HepG2 (cell line): ENCODE measurements around the gene NDUFA8. TPM values are rescaled to one million over a fixed set of nuclear protein-coding genes. Genes with fewer than 3 reads are reported as not detected.
A peak's percentile ranks its signal among the peaks of the same experiment; 100 is the strongest.

Source experiments
- ATRX ChIP-seq: sonication (generic); formaldehyde crosslinking; IDR thresholded peaks from 2 replicates; pipeline ENCODE4 v1.4.0; 2020; ENCODE audit warnings: missing genetic modification reagents, borderline replicate concordance
- CBX5 ChIP-seq: sonication (generic); formaldehyde crosslinking; IDR thresholded peaks from 2 replicates; pipeline ENCODE4 v1.4.0; 2020; ENCODE audit warnings: missing genetic modification reagents, borderline replicate concordance
- FOXA1 ChIP-seq, 2 experiments: fragments of 450-650 bp in 1 of 2; sonication (generic) in 1 of 2; formaldehyde crosslinking in 1 of 2; IDR thresholded peaks; 2 replicates each; pipeline versions ENCODE4 v1.4.0 to v1.6.1; 2016 to 2020; ENCODE audit warnings: missing genetic modification reagents in 1 of 2
- KAT2B ChIP-seq: fragments of 150-350 bp; IDR thresholded peaks from 2 replicates; pipeline ENCODE4 v1.6.1; 2014; ENCODE audit warnings: low read depth, low read length, borderline replicate concordance
- MXI1 ChIP-seq: IDR thresholded peaks from 3 replicates; pipeline ENCODE4 v1.6.1; 2012; ENCODE audit warnings: low read depth, low read length, inconsistent platforms, borderline replicate concordance
- RCOR2 ChIP-seq: IDR thresholded peaks from 2 replicates; pipeline ENCODE4 v1.6.1; 2016; ENCODE audit warnings: missing biosample characterization, missing genetic modification reagents
- SP5 ChIP-seq: IDR thresholded peaks from 2 replicates; pipeline ENCODE4 v1.6.1; 2016; ENCODE audit warnings: low read depth, borderline replicate concordance
- SPEN ChIP-seq: sonication (generic); formaldehyde crosslinking; IDR thresholded peaks from 2 replicates; pipeline ENCODE4 v1.5.1; 2020; ENCODE audit warnings: low read depth, mild to moderate bottlenecking, missing genetic modification reagents
- WIZ ChIP-seq: sonication (generic); formaldehyde crosslinking; IDR thresholded peaks from 2 replicates; pipeline ENCODE4 v1.5.1; 2020; ENCODE audit warnings: mild to moderate bottlenecking, missing genetic modification reagents
- ZNF367 ChIP-seq: sonication (generic); formaldehyde crosslinking; IDR thresholded peaks from 2 replicates; pipeline ENCODE4 v1.4.0; 2020; ENCODE audit warnings: missing genetic modification reagents, borderline replicate concordance
- ZNF468 ChIP-seq: sonication (generic); formaldehyde crosslinking; IDR thresholded peaks from 2 replicates; pipeline ENCODE4 v1.8.0; 2022; ENCODE audit warnings: mild to moderate bottlenecking, moderate library complexity, missing genetic modification reagents
- ZNF496 ChIP-seq: sonication (generic); formaldehyde crosslinking; IDR thresholded peaks from 2 replicates; pipeline ENCODE4 v1.8.1; 2023; ENCODE audit warnings: mild to moderate bottlenecking, moderate library complexity, missing genetic modification reagents; ENCODE audit not compliant: insufficient replicate concordance
- ZNF607 ChIP-seq: sonication (generic); formaldehyde crosslinking; IDR thresholded peaks from 2 replicates; pipeline ENCODE4 v1.5.1; 2020; ENCODE audit warnings: missing genetic modification reagents, mild to moderate bottlenecking, borderline replicate concordance
- ZNF83 ChIP-seq: sonication (generic); formaldehyde crosslinking; IDR thresholded peaks from 2 replicates; pipeline ENCODE4 v1.4.0; 2020; ENCODE audit warnings: missing genetic modification reagents, mild to moderate bottlenecking, borderline replicate concordance
- polyA plus RNA-seq, 8 experiments: library from polyadenylated mRNA; depleted of rRNA in 3 of 8; stranded (reverse) in 7 of 8; unstranded in 1 of 8; fragments of >200 nt; fragmentation: Illumina TruSeq in 4 of 8; extraction: Trizol in 4 of 8; gene quantifications; 2 replicates each; pipeline versions ENCODE4 v1.2.1 to v1.2.3, GENCODE V29; 2011 to 2016; ENCODE audit warnings: low read depth in 4 of 8, missing spikeins in 1 of 8, mixed read lengths in 1 of 8; ENCODE audit not compliant: insufficient read depth in 1 of 8
- total RNA-seq, 5 experiments: library from RNA; depleted of rRNA; stranded (reverse); fragments of >200 nt; fragmentation: Illumina TruSeq; extraction: Trizol; gene quantifications; 2 replicates each; pipeline ENCODE4 v1.2.3, GENCODE V29; 2016; ENCODE audit warnings: low read depth in 1 of 5
- TF ChIP-seq, protein P1 (sequence below): sonication (generic); formaldehyde crosslinking; conservative IDR thresholded peaks from 2 replicates; pipeline ENCODE4 v1.4.0; 2020; ENCODE audit warnings: mild to moderate bottlenecking, missing genetic modification reagents, moderate library complexity
- TF ChIP-seq, protein P2 (sequence below): sonication (generic); formaldehyde crosslinking; conservative IDR thresholded peaks from 2 replicates; pipeline ENCODE4 v1.8.0; 2022; ENCODE audit warnings: low read depth, missing genetic modification reagents
- TF ChIP-seq, protein P3 (sequence below): IDR thresholded peaks from 2 replicates; pipeline ENCODE4 v1.6.1; 2016; ENCODE audit warnings: control low read depth

Gene NDUFA8
- total and polyA plus RNA-seq, 2 of the 13 experiments (the other 11 are each of a cell fraction or from before 2014, with no cell fraction given) = 68.6 to 71.7 TPM

DNA sequence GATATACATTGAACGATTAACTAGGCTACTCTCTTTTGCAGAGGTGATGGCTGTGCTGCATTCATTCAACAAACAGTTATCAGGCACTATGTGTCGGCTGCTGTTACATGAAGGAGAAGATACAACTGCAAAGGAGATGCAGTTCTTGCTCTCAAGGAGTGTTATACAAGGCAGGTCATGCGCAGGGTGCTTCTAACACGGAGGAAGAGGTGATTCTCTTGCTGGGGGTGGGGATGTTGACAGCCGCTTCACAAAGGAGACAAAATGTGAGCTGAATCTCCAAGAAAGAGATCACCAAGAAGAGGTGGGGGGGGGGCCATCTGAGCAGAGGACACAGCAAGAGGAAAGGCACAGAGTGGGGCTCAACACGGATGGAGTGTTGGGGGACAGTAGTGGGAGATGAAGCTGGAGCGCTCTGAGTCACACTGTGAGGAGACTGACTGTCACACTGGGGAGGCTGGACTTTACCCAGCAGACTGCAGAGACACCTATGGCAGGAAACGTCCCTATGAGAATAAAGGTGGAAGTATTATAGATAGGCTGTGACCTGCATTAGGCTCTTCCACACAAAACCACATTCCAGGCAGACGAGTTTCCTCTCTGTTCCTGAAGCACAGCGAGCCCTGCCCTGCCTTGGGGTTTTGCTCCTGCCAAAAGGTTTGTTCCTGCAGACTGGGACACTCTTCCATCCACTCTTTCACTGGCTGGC is 20.9 kb downstream of the NDUFA8 start (continued):
- TF ChIP-seq, protein P1, sequence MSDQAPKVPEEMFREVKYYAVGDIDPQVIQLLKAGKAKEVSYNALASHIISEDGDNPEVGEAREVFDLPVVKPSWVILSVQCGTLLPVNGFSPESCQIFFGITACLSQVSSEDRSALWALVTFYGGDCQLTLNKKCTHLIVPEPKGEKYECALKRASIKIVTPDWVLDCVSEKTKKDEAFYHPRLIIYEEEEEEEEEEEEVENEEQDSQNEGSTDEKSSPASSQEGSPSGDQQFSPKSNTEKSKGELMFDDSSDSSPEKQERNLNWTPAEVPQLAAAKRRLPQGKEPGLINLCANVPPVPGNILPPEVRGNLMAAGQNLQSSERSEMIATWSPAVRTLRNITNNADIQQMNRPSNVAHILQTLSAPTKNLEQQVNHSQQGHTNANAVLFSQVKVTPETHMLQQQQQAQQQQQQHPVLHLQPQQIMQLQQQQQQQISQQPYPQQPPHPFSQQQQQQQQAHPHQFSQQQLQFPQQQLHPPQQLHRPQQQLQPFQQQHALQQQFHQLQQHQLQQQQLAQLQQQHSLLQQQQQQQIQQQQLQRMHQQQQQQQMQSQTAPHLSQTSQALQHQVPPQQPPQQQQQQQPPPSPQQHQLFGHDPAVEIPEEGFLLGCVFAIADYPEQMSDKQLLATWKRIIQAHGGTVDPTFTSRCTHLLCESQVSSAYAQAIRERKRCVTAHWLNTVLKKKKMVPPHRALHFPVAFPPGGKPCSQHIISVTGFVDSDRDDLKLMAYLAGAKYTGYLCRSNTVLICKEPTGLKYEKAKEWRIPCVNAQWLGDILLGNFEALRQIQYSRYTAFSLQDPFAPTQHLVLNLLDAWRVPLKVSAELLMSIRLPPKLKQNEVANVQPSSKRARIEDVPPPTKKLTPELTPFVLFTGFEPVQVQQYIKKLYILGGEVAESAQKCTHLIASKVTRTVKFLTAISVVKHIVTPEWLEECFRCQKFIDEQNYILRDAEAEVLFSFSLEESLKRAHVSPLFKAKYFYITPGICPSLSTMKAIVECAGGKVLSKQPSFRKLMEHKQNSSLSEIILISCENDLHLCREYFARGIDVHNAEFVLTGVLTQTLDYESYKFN (CRISPR knock-in tag) = peak; percentile 56; the same call in 1 of the 2 replicates
- TF ChIP-seq, protein P2, sequence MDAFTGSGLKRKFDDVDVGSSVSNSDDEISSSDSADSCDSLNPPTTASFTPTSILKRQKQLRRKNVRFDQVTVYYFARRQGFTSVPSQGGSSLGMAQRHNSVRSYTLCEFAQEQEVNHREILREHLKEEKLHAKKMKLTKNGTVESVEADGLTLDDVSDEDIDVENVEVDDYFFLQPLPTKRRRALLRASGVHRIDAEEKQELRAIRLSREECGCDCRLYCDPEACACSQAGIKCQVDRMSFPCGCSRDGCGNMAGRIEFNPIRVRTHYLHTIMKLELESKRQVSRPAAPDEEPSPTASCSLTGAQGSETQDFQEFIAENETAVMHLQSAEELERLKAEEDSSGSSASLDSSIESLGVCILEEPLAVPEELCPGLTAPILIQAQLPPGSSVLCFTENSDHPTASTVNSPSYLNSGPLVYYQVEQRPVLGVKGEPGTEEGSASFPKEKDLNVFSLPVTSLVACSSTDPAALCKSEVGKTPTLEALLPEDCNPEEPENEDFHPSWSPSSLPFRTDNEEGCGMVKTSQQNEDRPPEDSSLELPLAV (CRISPR knock-in tag) = no peak
- TF ChIP-seq KAT2B = no peak
- no peak for TF ChIP-seq CBX5 (CRISPR knock-in tag)
- TF ChIP-seq SPEN (CRISPR knock-in tag) = 0 out of 2 replicates have a peak, but pooled peaks have one; percentile 30
- TF ChIP-seq, protein P3, sequence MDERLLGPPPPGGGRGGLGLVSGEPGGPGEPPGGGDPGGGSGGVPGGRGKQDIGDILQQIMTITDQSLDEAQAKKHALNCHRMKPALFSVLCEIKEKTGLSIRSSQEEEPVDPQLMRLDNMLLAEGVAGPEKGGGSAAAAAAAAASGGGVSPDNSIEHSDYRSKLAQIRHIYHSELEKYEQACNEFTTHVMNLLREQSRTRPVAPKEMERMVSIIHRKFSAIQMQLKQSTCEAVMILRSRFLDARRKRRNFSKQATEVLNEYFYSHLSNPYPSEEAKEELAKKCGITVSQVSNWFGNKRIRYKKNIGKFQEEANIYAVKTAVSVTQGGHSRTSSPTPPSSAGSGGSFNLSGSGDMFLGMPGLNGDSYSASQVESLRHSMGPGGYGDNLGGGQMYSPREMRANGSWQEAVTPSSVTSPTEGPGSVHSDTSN (CRISPR knock-in tag) = no peak
- no peak for TF ChIP-seq MXI1
- TF ChIP-seq RCOR2 (CRISPR knock-in tag) = no peak
- TF ChIP-seq ZNF496 (CRISPR knock-in tag) = no peak
- 0 out of 2 replicates have a peak, but pooled peaks have one; percentile 36 for TF ChIP-seq ZNF83 (CRISPR knock-in tag)
- TF ChIP-seq SP5 = no peak
- no peak for TF ChIP-seq ZNF367 (CRISPR knock-in tag)
- TF ChIP-seq ZNF607 (CRISPR knock-in tag) = no peak
- TF ChIP-seq ATRX (CRISPR knock-in tag) = no peak
- TF ChIP-seq FOXA1 (IDR thresholded peaks at IDR 0.05) = no peak
- no peak for TF ChIP-seq FOXA1 (CRISPR knock-in tag; IDR thresholded peaks at IDR 0.05)
- no peak for TF ChIP-seq ZNF468 (CRISPR knock-in tag)
- TF ChIP-seq WIZ = no peak
